Neuronal stem cell (in vitro differentiated cells): ENCODE data around the gene KBTBD7.

Experiments used
- DNase-seq: peaks from one replicate; pipeline ENCODE4 v3.0.0-alpha.2; 2013; ENCODE audit warnings: low spot score
- H2AFZ ChIP-seq: one replicate; pipeline ENCODE4 v1.6.1; 2013; ENCODE audit warnings: mild to moderate bottlenecking, low read length, inconsistent platforms
- H2AK5ac ChIP-seq: 2 replicates; pipeline ENCODE4 v1.6.1; 2013; ENCODE audit warnings: low read depth, mild to moderate bottlenecking, inconsistent platforms, low read length, moderate library complexity, mixed read lengths
- H2BK120ac ChIP-seq: 2 replicates; pipeline ENCODE4 v1.6.1; 2013; ENCODE audit warnings: low read depth, mild to moderate bottlenecking, inconsistent platforms, low read length, moderate library complexity, mixed read lengths
- H2BK12ac ChIP-seq: one replicate; pipeline ENCODE4 v1.6.1; 2013; ENCODE audit warnings: low read length, inconsistent platforms
- H2BK15ac ChIP-seq: 2 replicates; pipeline ENCODE4 v1.6.1; 2013; ENCODE audit warnings: mild to moderate bottlenecking, low read length, inconsistent platforms, mixed read lengths
- H2BK5ac ChIP-seq: one replicate; pipeline ENCODE4 v1.6.1; 2013; ENCODE audit warnings: inconsistent platforms, mild to moderate bottlenecking, low read length, moderate library complexity
- H3K14ac ChIP-seq: one replicate; pipeline ENCODE4 v1.6.1; 2013; ENCODE audit warnings: low read length, inconsistent platforms
- H3K18ac ChIP-seq: 2 replicates; pipeline ENCODE4 v1.6.1; 2013; ENCODE audit warnings: low read length, inconsistent platforms
- H3K23ac ChIP-seq: 2 replicates; pipeline ENCODE4 v1.6.1; 2013; ENCODE audit warnings: low read depth, mild to moderate bottlenecking, mixed read lengths, low read length, inconsistent platforms; ENCODE audit not compliant: poor library complexity
- H3K27ac ChIP-seq: replicated peaks from 3 replicates; pipeline ENCODE4 v1.5.1; 2013; ENCODE audit warnings: low read length, inconsistent platforms
- H3K27me3 ChIP-seq, 3 experiments: 2 replicates each; pipeline ENCODE4 v1.6.1; 2013; ENCODE audit warnings: low read length in 3 of 3, mild to moderate bottlenecking in 2 of 3, inconsistent platforms in 1 of 3, low read depth in 1 of 3, mixed read lengths in 1 of 3, moderate library complexity in 1 of 3; ENCODE audit not compliant: control insufficient read depth in 3 of 3, insufficient read depth in 3 of 3
- H3K36me3 ChIP-seq, 2 donors: replicated peaks in 1 of 2; 2 replicates each; pipeline ENCODE4 v1.6.1; 2013; ENCODE audit warnings: low read length in 2 of 2; ENCODE audit not compliant: control insufficient read depth in 2 of 2, insufficient read depth in 2 of 2
- H3K4ac ChIP-seq: 2 replicates; pipeline ENCODE4 v1.6.1; 2013; ENCODE audit warnings: inconsistent platforms, mild to moderate bottlenecking, low read length, moderate library complexity
- H3K4me1 ChIP-seq, 2 donors: 1 replicate in 1 of 2; 2 replicates in 1 of 2; pipeline ENCODE4 v1.6.1; 2013; ENCODE audit warnings: low read length in 2 of 2, low read depth in 1 of 2; ENCODE audit not compliant: control insufficient read depth in 2 of 2, insufficient read depth in 1 of 2
- H3K4me2 ChIP-seq: one replicate; pipeline ENCODE4 v1.6.1; 2013; ENCODE audit warnings: mild to moderate bottlenecking, low read length, inconsistent platforms; ENCODE audit not compliant: insufficient read depth, poor library complexity, severe bottlenecking
- H3K4me3 ChIP-seq, 2 donors: 2 replicates each; pipeline ENCODE4 v1.5.1; 2013; ENCODE audit warnings: low read length in 2 of 2, mild to moderate bottlenecking in 2 of 2, inconsistent platforms in 1 of 2, moderate library complexity in 1 of 2
- H3K79me1 ChIP-seq: one replicate; pipeline ENCODE4 v1.6.1; 2013; ENCODE audit warnings: low read depth, mild to moderate bottlenecking, inconsistent platforms, low read length, moderate library complexity
- H3K9ac ChIP-seq: one replicate; pipeline ENCODE4 v1.6.1; 2013; ENCODE audit warnings: mild to moderate bottlenecking, low read depth, low read length, inconsistent platforms; ENCODE audit not compliant: poor library complexity
- H3K9me3 ChIP-seq, 2 donors: replicated peaks in 1 of 2; 2 replicates each; pipeline versions ENCODE3 to v1.6.1; 2013; ENCODE audit warnings: low read length in 2 of 2, mild to moderate bottlenecking in 2 of 2, inconsistent platforms in 1 of 2, low read depth in 1 of 2, mixed read lengths in 1 of 2, moderate library complexity in 1 of 2; ENCODE audit not compliant: control insufficient read depth in 2 of 2, insufficient read depth in 1 of 2
- H4K8ac ChIP-seq: one replicate; pipeline ENCODE4 v1.6.1; 2013; ENCODE audit warnings: low read depth, mild to moderate bottlenecking, inconsistent platforms, low read length, moderate library complexity
- H4K91ac ChIP-seq: one replicate; pipeline ENCODE4 v1.6.1; 2013; ENCODE audit warnings: low read length, low read depth, mild to moderate bottlenecking, inconsistent platforms; ENCODE audit not compliant: poor library complexity
- WGBS, 2 donors: extraction: QIAGEN DNeasy Blood & Tissue Kit; methylation state at CpG; one replicate each; pipeline ENCODE4 v1.1.7; 2013; ENCODE audit warnings: missing lambda C conversion rate in 2 of 2, mixed read lengths in 1 of 2; ENCODE audit not compliant: insufficient read length in 2 of 2, insufficient replicate concordance in 1 of 2; ENCODE audit errors: extremely low coverage in 2 of 2; 5-methylcytosine and 5-hydroxymethylcytosine counted together

The KBTBD7 gene

DNA sequence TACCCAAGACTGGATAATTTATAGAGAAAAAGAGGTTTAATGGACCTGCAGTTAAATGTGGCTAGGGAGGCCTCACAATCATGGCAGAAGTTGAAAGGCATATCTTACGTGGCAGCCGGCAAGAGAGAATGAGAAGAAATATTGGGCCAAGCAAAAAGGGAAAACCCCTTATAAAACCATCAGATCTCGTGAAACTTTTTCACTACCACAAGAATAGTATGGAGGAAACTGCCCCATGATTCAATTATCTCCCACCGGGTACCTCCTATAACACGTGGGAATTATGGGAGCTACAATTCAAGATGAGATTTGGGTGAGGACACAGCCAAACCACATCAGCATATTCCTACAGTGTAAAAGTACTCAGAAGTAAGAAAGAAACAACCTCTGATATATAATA lies 4.7 kb upstream of the KBTBD7 start:
- no peak overlapping the region for H3K4me3 ChIP-seq
- H4K91ac ChIP-seq = no peak overlapping the region
- no CpG with 5 or more reads among the region's 5 CpGs for WGBS, 2 donors
- H3K23ac ChIP-seq = no peak overlapping the region
- H3K18ac ChIP-seq = no peak overlapping the region
- H3K9ac ChIP-seq = no peak overlapping the region
- H3K27ac ChIP-seq = no peak overlapping the region
- H2BK5ac ChIP-seq = no peak overlapping the region
- no peaks in the 10 kb centered on the region for H3K9me3 ChIP-seq
- no peak overlapping the region for H2AK5ac ChIP-seq
- no peak overlapping the region for H3K14ac ChIP-seq
- DNase-seq = no peak
- no peak overlapping the region for H4K8ac ChIP-seq
- no peak overlapping the region for H3K4ac ChIP-seq
- H3K4me1 ChIP-seq = no peaks in the 10 kb centered on the region
- H2AFZ ChIP-seq = no peak overlapping the region
- no peaks in the 10 kb centered on the region for H3K27me3 ChIP-seq
- no peaks in the 10 kb centered on the region for H3K36me3 ChIP-seq
- no peak overlapping the region for H2BK120ac ChIP-seq
- H3K4me2 ChIP-seq = no peak overlapping the region
- no peak overlapping the region for H2BK12ac ChIP-seq
- H2BK15ac ChIP-seq = no peak overlapping the region
- no peaks in the 10 kb centered on the region for H3K79me1 ChIP-seq

DNA sequence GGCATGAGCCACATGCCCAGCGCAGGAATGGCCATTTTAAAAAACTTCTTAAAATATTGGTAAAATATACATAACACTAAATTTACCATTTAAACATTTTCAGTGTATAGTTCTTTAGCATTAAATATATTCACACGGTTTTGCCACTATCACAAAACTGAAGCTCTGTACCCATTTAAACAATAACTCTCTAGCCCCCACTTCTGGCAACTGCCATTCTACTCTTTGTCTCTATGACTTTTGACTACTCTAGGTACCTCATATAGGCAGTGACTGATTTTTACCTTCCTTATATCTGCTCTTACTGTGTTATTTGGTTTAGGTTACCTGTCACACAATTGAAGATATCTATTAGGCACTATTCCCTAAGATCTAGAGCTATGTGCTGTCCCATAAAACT lies 2.3 kb upstream of the KBTBD7 start:
- DNase-seq = no peak
- no peak overlapping the region for H3K4ac ChIP-seq
- peaks cover 0 to 16% of the 10 kb centered on the region in 2 donors for H3K36me3 ChIP-seq
- no peak overlapping the region for H3K18ac ChIP-seq
- H2BK15ac ChIP-seq = no peak overlapping the region
- no peak overlapping the region for H2BK12ac ChIP-seq
- H2BK120ac ChIP-seq = no peak overlapping the region
- no peak overlapping the region for H3K23ac ChIP-seq
- peaks cover 2% of the 10 kb centered on the region for H3K79me1 ChIP-seq
- H4K8ac ChIP-seq = no peak overlapping the region
- H3K27me3 ChIP-seq = no peaks in the 10 kb centered on the region
- no CpG with 5 or more reads among the region's 2 CpGs for WGBS, 2 donors
- H2AK5ac ChIP-seq = no peak overlapping the region
- no peak overlapping the region for H4K91ac ChIP-seq
- peaks cover 0 to 3% of the 10 kb centered on the region in 2 donors for H3K4me1 ChIP-seq
- no peak overlapping the region for H3K4me2 ChIP-seq
- H3K4me3 ChIP-seq = no peak overlapping the region
- peaks cover 0 to 17% of the 10 kb centered on the region in 2 donors for H3K9me3 ChIP-seq
- H2BK5ac ChIP-seq = no peak overlapping the region
- H3K9ac ChIP-seq = no peak overlapping the region
- H3K14ac ChIP-seq = no peak overlapping the region
- H3K27ac ChIP-seq = no peak overlapping the region
- no peak overlapping the region for H2AFZ ChIP-seq

DNA sequence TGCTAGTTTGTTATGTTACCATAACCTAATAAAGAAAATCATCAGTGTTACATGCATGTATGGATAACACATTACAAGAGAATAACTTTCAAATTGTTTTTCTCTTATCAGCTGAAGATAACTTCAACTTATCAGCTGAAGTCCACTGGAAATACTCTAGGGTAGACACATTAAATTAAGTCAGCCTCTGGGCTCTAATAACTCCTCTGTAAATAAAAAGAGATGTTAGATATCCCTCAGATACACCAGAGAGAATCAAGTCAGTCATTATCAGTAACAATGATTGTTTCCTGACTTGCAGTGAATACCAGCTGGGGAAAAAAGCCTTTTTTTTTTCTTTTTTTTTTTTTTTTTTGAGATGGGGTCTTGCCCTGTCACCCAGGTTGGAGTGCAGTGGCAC lies 1.6 kb upstream of the KBTBD7 start:
- no peak overlapping the region for H3K4me2 ChIP-seq
- no peak overlapping the region for H2BK12ac ChIP-seq
- no peak overlapping the region for H2BK120ac ChIP-seq
- H3K9me3 ChIP-seq = peaks cover 0 to 20% of the 10 kb centered on the region in 2 donors
- H2BK5ac ChIP-seq = no peak overlapping the region
- peaks cover 0 to 16% of the 10 kb centered on the region in 2 donors for H3K36me3 ChIP-seq
- no peak overlapping the region for H3K4me3 ChIP-seq
- no peak overlapping the region for H3K23ac ChIP-seq
- H3K4ac ChIP-seq = no peak overlapping the region
- no peak overlapping the region for H3K18ac ChIP-seq
- H4K91ac ChIP-seq = no peak overlapping the region
- H3K9ac ChIP-seq = no peak overlapping the region
- DNase-seq = no peak
- no peak overlapping the region for H3K27ac ChIP-seq
- H4K8ac ChIP-seq = no peak overlapping the region
- no peak overlapping the region for H2AK5ac ChIP-seq
- H2BK15ac ChIP-seq = no peak overlapping the region
- H3K79me1 ChIP-seq = peaks cover 2% of the 10 kb centered on the region
- H2AFZ ChIP-seq = no peak overlapping the region
- H3K4me1 ChIP-seq = peaks cover 0 to 3% of the 10 kb centered on the region in 2 donors
- H3K27me3 ChIP-seq = no peaks in the 10 kb centered on the region
- no peak overlapping the region for H3K14ac ChIP-seq

DNA sequence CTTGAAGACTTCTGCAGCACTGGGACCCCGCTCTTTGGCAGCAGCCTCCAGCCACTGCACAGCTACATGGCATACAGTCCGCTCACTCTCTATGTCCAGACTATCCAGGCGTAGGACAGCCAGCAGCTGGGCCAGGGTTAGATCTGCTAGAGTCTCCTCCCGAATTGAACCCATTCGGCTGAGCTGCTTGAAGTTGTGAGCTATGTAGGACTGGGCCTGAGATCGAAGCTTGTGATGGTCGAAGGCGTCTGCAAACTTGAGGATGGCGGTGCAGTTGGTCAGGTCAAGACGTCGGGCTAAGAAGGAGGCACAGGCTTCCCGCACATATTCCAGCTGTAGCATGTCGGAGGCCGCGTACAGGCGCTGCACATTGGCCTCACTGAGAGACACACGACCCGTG lies 900 bp downstream of the KBTBD7 start:
- Histone ChIP-seq H3K14ac (no peak overlapping the region), H4K91ac (no peak overlapping the region), H3K4me3 (peak overlapping the region in 1 of 2 donors; percentile 67), H3K27me3 (no peaks in the 10 kb centered on the region), H2BK120ac (no peak overlapping the region), H3K4me1 (peaks cover 0 to 3% of the 10 kb centered on the region in 2 donors), H4K8ac (no peak overlapping the region), H3K23ac (no peak overlapping the region), H2BK5ac (no peak overlapping the region), H3K4me2 (peak overlapping the region; percentile 33), H3K18ac (no peak overlapping the region), H3K27ac (no peak overlapping the region), H3K79me1 (peaks cover 2% of the 10 kb centered on the region), H3K9ac (peak overlapping the region; percentile 60), H3K9me3 (peaks cover 0 to 25% of the 10 kb centered on the region in 2 donors), H3K4ac (no peak overlapping the region), H2AK5ac (peak overlapping the region; percentile 84), H3K36me3 (peaks cover 0 to 16% of the 10 kb centered on the region in 2 donors), H2BK15ac (no peak overlapping the region), H2BK12ac (no peak overlapping the region), H2AFZ (peak overlapping the region; percentile 94)
- no CpG with 5 or more reads among the region's 18 CpGs for WGBS, 2 donors
- DNase-seq = no peak
